ELF-1 (cell line): Measurements from ENCODE around the gene ADARB1.

Experiments
- DNase-seq: peaks from one replicate; pipeline ENCODE4 v3.0.0-alpha.2; 2016; ENCODE audit warnings: low read depth, low spot score

Gene ADARB1

DNA sequence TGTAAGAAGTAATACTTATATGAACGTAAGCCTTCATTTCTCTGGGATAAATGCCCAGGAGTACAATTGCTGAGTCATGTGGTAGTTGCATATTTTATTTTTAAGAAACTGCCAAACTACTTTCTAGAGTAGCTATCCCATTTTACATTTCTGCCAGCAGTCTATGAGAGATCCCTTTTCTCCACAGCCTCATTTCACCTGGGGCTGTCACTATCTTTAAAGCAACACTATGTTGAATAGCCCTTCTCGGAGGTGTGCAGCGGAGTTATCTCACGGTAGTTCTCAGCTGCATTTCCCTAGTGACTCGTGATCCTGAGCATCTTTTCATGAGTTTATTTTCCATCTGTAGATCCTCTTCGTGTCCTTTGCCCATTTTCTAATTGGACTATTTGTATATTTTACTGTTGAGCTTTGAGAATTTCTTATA, 93.4 kb downstream of the ADARB1 start:
- no peak for DNase-seq

GRCh38 chr21:45168522-45168921, 94.1 kb downstream of the ADARB1 start:
- DNase-seq = no peak

DNA sequence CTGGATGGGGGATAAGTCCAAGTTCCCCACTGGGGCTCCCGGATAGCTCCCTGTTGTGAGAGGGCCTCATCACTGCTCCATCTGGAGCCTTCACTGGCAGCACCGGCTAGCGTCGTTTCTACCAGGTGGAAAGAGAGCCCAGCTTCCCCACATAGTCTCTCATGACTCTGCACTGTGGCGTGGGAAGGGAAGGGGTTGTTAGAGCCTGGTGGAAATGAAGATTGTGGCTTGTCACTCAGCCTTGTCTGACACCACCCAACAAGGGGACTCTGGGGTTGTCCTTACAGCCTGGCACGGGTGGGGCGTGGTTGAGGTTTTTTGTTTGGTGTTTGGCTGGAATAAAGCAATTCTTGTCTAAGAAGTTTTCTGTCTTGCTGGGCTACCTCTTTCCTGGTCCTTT, 94.6 kb downstream of the ADARB1 start:
- no peak for DNase-seq

DNA sequence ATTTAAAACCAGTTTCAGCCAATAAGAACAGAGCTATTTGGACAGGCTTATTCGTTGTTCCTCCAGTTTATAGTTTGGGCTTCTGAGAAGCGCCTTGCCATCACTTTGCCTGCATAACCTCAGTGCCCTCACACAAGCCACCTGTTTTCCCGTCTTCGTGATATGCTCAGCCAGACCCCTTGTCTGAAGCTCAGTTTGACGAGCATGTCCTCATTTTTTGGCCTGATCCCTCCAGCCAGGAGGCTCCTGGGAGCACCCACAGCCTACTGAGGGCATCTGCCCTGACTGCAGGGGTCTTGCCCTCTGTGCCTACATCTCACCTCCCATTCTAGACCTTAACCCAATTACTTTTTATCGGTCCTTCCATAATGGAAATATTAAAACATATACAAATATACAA, 95.3 kb downstream of the ADARB1 start:
- no peak for DNase-seq

DNA sequence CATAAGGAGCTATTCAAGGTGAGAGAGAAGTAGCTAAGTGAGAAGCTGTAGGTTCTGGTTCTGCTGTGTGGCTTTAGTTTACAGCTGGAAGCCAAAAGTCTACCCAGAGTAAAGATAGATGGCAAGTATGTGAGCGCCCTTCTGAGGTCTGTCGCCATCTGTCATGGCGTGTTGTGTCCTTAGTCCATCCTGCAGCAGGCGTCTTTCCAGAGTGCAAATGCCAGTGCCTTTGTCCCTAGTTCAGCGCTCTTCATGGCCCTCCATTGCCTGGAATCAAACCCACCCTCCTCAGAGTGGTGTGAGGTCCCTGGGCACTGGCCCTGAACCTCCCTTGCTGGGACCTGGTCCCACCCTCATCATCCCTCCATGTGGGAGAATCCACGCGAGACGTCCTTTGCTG, 96.6 kb downstream of the ADARB1 start:
- DNase-seq = no peak

GRCh38 chr21:45172420-45172819, 98.0 kb downstream of the ADARB1 start:
- DNase-seq = no peak

DNA sequence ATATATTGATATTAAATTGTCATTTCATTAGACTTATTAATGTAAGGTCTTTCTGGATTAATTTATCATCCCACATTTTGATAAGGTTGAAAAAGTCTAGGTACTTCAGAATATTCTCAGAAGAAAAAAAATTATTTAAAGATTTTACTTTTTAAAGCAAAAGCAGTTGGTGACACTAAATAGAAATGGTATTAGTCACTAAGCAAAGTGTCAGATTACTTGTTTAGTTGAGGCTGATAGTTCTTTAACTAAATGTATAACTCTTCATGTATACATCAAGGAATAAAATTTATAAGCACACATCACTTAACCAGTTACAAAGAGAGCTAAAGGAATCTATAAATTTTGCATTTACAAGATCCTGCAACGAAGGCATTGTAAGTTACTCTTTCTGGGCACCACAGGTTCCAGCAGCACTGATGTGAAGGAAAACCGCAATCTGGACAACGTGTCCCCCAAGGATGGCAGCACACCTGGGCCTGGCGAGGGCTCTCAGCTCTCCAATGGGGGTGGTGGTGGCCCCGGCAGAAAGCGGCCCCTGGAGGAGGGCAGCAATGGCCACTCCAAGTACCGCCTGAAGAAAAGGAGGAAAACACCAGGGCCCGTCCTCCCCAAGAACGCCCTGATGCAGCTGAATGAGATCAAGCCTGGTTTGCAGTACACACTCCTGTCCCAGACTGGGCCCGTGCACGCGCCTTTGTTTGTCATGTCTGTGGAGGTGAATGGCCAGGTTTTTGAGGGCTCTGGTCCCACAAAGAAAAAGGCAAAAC, 101.1 kb downstream of the ADARB1 start:
- no peak for DNase-seq

- DNase-seq = no peak
Measured at GRCh38 chr21:45176141-45176540, 101.8 kb downstream of the ADARB1 start.

- no peak for DNase-seq
Measured at GRCh38 chr21:45177039-45177438, 102.7 kb downstream of the ADARB1 start.

GRCh38 chr21:45178070-45178608, 103.8 kb downstream of the ADARB1 start:
- DNase-seq = no peak

- DNase-seq = no peak
Measured at GRCh38 chr21:45178971-45179370, 104.6 kb downstream of the ADARB1 start.

DNA sequence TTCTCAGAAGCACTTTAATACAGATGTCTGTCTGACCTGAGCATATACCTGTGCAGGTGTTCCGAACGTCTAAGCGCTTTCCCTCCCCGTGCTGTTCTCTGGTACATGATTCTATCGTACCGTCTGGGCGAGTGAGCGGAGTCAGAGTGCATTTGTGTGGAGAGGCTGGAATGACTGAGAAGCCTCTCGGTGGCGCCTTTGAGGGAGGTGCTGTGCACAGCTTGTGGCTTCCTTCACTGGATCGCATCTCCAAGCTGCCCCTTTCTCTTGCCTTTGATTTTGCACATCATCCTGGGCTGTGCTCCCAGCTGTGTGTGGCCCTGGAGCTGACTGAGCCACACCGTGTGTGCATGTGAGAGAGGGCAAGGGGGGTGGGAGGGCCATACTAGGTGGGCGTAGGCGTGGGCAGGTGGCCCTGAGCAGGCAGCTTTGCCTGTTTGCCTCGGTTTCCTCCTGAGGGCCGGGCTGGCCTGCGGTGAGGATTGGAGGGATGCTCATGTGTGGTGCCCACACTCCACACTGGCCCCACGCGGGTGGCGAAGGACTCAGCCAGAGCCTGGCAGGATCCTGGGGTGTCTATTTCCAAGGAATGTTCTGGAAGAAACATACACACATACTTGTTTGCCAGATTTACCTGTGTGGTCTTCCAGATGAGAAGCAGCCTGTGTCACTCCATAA, 105.3 kb downstream of the ADARB1 start:
- DNase-seq = no peak

DNA sequence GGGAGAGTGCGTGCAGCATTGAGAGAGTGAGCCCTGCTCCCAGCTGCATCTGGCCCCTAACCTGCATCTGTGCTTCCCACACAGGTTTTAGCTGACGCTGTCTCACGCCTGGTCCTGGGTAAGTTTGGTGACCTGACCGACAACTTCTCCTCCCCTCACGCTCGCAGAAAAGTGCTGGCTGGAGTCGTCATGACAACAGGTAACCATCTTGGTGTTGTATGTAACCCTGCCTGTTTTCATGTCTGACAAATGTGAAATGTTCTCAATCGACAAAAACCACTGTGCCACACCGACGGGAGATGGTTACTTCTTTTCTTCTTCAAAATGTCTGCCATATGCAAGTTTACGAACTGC, 105.8 kb downstream of the ADARB1 start:
- DNase-seq = peak; percentile 16

- DNase-seq = no peak
Measured at GRCh38 chr21:45182958-45183357, 108.6 kb downstream of the ADARB1 start.

DNA sequence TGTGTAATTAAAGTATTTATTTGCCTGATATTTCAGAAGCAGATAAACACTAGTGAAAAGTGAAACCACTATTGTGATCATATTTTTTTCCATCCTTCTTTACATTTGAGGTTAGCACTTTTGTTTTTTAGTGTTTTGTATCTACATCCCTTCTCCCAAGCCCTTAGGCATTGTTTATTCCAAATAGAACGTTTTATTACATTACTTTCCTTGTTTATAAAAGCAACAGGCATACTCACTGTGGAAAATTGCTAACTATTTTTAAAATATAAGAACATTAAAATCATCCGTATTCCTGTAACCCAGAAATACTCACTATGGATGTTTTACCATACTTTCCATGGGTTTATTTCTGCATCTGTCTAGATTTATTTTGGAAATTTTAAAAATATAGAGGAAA, 109.5 kb downstream of the ADARB1 start:
- DNase-seq = no peak

- no peak for DNase-seq
Measured at GRCh38 chr21:45184869-45185268, 110.5 kb downstream of the ADARB1 start.

- no peak for DNase-seq
Measured at GRCh38 chr21:45186709-45187108, 112.3 kb downstream of the ADARB1 start.

DNA sequence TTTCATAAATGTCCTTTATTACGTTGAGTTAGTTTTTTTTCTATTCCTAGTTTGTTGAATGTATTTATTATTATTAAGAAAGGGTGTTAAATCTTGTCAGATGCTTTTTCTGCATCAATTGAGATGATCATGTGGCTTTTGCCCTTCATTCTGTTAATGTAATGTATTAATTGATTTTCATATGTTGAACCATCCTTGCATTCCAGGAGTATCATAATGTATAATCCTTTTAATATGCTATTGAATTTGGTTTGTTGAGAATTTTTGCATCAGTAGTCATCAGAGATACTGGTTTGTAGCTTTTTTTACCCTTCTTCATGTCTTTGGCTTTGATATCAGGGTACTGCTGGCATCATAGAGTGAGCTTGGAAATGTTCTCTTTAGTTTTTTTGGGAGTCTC, 113.3 kb downstream of the ADARB1 start:
- DNase-seq = no peak

DNA sequence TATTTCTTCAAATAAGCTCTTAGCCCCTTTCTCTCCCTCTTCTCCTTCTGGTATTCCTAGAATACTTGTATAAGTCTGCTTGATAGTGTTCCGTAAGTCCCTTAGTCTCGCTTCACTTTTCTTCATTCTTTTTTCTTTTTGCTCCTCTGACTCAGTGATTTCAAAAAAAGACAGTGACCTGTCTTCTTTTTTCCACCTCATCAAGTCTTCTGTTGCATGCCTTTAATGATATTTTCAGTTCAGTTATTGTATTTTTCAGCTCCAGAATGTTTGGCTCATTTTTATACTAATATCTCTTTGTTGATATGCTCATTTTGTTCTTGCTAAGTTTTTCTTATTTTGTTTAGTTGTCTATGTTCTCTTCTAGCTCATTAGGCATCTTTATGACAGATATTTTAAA, 115.6 kb downstream of the ADARB1 start:
- no peak for DNase-seq

DNA sequence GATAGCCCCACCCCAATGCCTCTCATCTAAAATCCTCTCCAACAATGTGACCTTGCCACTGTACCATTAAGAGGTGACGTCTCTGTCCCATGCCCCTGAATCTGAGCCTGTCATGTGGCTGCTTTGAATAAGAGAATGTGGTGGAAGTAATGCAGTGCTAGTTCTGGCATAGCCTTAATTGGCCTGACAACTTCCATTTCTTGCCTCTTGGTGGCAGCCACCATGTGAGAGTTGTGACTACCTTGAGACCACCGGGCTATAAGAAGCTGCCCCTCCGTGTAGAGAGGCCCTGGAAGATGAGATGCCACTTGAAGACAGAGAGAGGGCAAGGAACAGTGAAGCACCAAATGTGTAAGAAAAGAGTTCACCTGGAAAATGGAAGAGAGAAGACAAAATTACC, 118.0 kb downstream of the ADARB1 start:
- DNase-seq = no peak

GRCh38 chr21:45196620-45197019, 122.2 kb downstream of the ADARB1 start:
- DNase-seq = no peak

DNA sequence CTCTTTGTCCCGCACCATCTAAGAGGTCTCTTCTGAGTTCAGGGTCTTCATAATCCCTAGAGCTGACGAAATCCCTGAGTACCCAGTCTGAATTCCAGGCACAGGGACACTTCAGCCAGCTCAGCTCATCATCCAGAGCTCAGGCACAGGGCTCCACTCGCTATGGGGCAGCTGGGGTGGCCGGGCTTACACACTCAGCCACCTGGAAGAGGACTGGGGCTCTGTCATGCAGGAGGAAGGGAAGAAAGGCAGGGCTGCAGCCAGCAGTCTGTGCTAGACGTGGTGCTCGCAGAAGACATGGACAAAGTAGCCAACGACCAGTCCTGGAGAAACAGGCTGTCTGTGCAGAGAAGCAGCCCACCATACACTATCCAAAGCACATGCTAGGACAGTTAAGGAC, 124.8 kb downstream of the ADARB1 start:
- no peak for DNase-seq

- no peak for DNase-seq
Measured at GRCh38 chr21:45200031-45200430, 125.7 kb downstream of the ADARB1 start.
